NCI-H345 (cell line): ENCODE measurements around the gene CDK18.
"Not testable (repeated sequence)": the region's sequence is repeated elsewhere in the genome, so short reads cannot be mapped to it uniquely, and the experiment has no call there.

ENCODE experiments used
- DNase-seq: peaks from one replicate; lab custom pipeline; 2025; lab: John Stamatoyannopoulos, UW

CDK18 gene

DNA sequence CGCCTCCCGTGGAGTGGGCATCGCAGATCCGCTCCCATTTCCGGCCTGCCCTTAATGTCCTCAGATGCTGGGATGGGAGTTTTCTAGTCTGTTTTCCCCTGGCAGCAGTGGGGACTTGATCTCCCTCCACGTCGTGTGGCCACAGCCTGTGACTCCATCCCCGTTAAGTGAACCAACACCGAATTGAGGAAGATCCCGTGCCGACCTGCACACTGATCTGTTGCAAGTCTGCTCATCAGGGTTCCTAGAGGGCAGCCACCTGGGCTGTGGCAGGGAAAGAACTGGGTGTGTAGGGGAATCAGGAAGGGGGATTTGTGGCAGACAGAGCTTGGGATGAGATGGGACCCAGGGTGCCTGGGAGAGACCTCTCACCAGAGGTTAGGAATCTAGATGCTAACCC is 23.3 kb upstream of the CDK18 start:
- DNase-seq = no peak

DNA sequence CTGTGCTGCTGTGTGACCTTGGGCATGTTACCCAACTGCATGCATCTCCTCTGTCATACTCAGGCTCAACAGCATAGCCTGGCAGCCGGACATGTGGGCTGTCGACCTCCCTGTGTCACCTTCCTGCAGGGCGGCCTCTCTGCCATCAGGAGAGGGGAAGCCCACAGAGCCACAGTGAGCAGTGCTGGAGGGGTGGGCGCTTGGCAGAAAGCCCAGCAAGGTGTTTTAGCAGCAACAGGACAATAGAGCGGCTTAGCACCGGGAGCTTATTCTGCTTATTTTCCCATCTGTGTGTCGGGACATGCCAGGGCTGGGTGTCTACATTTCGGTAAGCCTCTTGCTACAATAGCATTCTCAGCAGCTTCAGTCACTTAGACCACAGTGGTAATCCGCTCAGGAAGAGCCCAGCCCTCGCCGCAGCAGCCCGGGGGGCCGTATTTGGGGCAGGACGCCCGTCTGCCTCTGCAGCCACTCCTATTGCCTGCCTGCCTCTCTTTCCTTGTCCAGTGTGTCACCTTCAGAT is 22.8 kb upstream of the CDK18 start:
- DNase-seq = peak; percentile 68

DNA sequence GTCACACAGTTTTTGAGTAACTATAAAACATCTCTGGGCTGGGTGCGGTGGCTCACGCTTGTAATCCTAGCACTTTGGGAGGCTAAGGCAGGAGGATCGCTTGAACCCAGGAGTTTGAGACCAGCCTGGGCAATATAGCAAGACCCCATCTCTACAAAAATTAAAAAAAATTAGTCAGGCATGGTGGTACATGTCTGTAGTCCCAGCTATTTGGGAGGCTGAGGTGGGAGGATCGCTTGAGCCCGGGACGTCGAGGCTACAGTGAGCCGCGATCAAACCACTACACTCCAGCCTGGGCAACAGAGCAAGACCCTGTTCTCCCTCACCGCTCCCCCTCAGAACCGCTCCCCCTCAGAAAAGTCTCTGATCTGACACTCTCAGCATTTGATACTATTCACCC is 21.9 kb upstream of the CDK18 start:
- DNase-seq = not testable (repeated sequence)

DNA sequence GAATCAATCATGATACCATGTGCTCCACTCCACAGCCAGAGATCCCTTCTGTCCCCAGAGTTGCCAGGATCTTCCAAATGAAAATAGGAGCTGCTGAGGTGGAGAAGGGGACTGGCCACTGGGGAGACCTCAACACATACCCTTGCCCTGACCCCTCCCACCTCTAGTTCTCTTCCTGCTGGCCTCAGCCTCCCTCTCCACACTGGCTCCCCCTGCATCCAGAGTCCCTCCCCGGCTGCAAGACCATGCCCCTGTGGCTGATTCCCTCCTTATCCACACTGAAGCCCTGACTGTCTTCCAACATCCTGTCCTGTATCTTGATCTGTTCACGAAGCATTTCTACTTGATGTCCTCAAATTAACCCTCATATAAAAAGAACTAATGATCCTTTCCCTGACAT is 21.1 kb upstream of the CDK18 start:
- no peak for DNase-seq

DNA sequence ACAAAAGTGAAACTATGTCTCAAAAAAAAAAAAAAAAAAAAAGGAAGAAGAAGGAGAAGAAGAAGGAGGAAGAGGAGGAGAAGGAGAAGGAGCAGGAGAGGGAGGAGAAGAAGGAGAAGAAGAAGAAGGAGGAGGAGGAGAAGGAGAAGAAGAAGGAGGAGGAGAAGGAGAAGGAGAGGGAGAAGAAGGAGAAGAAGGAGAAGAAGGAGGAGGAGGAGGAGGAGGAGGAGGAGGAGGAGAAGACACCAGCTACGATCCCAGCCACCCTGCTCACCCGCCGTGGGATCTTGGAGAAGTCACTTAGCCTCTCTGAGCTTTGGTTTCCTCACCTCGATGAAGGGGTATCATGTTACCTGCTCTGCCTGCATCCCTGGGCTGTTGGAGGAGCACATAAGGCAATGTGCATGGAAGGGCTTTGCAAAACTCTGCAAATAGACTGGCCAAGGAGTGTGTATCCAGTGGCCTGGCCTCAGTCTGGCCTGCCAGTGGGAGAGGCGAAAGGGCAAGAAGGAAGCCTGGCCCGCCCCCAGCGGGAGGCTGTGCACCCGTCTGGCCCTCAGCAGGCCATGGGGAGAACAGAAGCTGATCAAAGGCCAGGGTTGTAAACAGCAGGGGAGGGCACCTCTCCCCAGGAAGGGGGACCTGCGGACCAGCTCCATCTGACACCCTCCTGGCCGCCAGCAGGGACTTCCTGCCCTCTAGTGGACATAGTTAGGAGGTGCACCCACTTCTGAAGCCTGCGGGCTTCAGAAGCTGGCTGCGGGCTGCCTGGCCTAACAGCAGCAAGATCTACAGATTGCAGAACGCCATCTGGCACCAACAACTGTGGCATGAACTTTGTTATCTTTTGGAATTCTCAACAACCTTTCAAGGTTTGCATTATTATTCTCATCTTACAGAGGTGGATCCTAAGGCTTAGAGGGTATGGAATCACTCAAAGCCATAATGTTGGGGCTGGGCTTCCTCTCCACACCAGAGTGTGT is 19.2 kb upstream of the CDK18 start:
- DNase-seq = peak; percentile 76

DNA sequence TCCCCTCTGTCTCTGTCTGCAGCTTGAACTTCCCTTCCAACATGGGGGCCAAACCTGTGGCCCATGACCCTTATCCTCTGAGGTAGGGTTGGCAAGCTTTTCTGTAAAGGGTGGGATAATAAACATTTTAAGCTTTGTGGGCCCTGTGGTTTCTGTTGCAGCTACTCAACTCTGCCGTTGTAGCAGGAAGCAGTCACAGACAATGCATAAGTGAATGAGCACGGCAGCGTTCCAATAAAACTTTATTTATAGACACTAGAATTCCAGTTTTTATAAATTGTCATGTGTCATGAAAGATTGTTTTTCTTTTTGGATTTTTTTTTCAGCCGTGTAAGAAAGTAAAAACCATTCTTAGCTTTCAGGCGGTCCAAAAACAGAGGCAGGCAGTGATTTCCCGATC is 18.2 kb upstream of the CDK18 start:
- no peak for DNase-seq

DNA sequence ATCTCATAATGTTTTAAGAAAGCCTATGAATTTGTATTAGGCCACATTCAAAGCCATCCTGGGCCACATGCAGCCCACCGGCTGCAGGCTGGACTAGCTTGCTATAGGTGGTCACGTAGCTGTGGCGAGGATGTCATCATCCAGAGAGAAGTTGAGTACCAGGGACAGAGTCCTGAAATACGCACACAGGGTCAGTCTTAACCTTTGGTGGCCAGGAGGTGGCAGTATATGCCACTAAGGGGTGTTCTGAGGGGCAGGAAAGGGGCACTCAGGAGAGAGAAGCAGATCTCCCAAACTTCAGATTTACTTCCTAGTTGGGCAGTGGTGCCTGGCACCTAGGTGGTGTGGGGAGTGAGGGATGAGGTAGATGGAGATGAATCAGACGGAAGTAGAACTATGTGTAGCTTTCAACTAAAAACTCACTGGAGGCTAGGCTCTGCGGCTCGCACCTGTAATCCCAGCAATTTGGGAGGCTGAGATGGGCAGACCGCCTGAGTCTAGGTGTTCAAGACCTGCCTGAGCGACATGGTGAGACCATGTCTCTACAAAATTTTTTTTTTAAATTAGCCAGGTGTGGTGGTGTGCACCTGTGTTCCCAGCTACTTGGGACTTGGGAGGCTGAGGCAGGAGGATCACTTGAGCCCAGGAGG is 16.3 kb upstream of the CDK18 start:
- peak; percentile 75 for DNase-seq

DNA sequence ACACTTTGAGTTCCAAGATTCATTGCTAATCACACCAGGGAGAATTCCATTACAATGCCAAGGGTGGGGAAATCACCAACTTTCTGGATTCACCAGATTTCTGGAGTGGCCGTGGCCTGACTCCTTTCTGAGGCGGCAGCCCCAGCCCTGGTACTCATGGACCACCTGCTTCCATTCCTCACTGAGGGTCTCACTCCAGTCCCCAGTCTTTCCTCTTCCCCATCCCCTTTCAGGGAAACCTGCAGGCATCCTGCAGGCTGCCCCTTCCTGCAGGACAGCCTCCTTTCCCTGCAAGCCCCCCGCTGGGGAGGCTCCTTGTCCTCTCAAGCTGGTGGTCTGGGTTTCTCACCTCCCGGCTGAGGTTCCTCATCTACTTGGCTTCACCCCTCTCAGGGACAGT is 12.7 kb upstream of the CDK18 start:
- DNase-seq = no peak

DNA sequence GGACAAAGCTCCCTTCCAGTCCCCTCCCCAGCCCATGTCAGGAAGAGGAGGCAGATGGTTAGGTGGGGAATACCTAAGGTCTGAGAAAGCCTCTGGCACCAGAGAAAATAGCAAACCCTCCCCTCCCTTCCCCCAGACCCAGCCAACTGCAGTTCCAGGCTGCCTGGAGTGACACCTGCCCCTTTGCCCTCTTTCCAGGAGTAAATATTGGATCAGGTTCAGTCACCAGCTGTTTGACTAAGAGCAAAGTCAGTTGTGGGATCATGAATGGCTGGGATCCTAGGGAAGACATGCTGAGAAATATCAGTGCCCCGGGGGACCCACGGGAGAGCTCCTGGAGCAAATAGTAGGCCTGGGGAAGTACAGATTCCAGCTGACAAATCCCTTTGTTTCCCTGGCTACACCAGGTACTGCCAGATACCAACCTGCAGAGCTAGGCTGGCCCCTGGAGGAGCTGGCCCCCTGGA is 12.2 kb upstream of the CDK18 start:
- peak; percentile 56 for DNase-seq

DNA sequence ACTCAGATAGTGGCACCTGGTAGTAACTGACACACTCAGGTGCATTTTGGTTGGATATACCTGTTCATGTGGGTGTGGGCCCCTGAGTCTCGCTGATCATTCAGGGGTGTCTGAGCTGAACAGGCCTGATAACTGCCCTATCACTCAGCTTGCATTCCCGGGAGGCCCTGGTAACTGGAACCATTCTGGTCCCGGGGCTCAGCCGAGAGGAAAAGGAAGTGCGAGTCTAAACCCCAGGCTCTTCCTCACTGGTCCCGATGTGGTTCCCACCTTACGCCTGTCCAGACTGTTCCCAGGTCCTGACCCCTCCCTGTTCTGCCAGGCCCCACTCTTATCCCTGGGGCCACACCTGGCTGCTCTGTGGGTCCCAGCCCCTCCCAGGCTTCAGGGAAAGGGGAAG is 11.7 kb upstream of the CDK18 start:
- no peak for DNase-seq

DNA sequence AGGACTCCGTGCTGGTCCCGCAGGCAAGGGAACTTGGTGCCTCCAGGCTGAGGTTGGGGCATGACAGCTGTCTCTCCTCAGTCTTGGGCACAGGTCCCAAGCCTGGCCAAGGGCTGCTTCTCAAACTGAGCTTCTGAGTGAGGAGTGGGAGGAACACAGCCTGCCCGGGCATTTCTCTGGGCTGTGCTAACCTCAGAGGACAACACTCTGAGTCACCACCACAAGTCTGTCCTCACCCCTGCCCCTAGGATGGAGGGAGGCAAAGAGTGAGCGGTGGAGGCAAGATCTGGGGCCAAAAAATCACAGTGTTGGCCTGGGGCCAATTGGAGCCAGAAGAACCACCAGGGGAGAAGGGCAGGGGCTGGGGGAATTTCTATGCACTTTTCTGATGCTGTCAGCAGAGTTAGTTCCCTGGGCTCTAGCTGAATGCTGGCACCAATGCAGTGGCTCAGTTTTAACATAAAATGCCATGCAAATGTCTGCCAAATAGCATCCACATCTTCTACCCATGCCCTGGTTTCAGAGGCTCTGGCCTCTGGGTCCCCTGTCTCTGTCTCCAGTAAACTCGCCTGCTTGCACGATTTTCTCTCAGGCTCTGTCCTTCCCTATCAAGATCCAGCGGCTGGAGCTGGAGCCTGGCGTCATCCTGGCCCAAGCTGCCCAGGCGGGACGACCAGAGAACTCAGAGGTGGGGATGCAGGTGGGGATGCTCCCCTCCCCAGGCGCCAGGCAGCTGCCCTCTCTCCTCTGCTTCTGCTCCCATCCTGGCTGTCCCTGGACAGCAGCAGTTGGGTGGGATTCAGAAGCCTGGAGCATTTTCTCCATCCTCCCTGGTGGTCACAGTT is 11.0 kb upstream of the CDK18 start:
- peak; percentile 27 for DNase-seq

DNA sequence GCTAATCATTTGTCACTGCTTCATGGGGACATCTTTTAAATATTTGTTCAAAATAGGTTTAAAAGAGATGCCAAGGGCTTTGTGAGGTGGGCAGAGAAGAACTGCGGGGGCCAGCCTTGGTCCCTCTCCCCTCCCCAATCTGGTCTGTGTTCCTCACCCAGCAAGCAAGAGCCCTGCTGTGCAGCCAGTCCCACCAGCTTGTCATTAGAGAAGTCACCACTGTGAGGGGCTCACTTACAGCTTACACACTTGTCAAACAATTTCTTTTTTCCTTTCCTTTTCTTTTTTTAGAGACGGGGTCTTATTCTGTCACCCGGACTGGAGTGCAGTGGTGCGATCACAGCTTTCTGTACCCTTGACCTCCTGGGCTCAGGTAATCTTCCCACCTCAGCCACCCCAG is 10.4 kb upstream of the CDK18 start:
- no peak for DNase-seq

DNA sequence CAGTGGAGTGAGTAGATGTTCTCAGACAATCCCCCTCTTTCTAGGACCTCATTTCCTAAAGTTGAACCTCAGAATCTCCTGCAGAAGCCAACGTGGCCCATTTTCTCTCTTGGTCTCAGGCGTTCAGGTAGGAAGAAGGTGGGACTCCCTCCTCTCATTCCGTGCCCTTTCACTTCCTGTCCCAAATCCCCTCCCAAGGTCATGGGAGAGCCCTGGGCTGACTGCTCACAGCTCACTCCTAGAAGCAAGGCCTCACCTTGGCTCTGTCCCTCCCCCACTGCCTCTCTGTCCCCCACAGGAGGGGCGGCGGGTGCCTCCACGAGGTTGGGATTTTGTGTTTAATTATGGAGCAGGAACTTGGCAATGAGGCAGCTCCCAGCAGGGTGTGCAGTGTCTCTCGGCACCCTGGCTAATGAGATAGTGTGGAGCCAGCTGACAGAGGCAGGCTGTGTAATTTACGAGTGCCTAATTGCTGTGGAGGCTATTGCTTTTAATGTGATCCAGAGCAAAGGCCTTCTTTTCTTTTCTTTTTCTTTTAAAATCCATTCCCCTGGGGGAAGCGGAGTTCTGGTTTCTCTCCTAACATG is 9.1 kb upstream of the CDK18 start:
- DNase-seq = peak; percentile 90

DNA sequence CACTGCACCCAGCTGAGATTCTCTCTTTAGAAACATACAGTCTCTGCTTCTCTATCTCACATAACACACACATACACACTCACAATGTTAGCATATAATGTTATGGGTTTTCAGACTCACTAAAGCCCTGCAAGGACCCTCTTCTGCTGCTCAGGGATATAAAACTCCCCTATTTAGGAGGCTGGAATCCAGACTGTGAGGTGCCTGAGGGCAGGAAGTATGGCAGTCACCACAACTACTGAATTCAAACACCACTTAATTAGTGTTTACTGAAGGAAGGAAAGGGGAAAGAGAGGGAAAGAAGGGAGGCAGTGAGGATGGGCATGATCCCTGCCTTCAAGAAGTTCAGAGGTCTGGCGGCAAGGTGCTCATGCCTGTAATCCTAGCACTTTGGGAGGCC is 7.8 kb upstream of the CDK18 start:
- DNase-seq = no peak

DNA sequence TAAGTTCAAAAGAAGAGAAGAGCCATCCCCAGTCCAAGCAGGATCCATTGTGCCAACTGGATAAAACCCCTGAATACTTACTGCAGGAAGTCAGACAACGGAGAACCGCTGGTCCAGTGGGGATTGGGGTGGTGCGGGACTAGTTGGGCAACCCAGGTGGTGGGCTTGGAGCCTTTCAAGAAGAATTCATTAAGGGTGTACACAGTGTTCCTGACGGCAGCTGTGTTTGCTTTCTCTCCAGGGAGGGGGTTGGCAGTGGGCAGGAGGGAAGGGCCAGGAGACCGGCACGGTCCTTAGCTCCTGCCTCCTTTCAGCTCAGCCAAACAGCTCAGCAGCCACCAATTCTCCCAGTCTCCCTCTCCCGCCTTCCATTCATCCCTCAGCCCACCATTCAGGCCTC is 7.1 kb upstream of the CDK18 start:
- peak; percentile 93 for DNase-seq

DNA sequence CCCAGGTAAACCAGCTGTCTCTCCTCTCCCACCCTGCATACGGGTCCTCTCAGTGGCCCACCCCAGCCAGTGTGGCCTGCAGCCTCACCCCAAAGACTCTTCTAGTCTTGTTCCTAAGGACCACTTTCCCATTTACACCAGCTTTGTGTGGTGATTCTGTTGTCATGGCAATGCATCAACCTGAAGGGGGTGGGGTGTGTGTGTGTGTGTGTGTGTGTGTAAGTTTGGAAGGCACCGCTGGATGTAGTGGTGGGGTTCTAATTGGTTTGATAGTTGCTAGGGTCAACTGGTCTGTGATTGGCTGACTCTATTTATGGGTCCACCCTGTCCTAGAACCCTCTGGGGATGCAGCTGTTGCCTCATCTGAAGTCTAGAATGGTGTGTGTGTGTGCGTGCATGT is 4.7 kb upstream of the CDK18 start:
- DNase-seq = no peak

DNA sequence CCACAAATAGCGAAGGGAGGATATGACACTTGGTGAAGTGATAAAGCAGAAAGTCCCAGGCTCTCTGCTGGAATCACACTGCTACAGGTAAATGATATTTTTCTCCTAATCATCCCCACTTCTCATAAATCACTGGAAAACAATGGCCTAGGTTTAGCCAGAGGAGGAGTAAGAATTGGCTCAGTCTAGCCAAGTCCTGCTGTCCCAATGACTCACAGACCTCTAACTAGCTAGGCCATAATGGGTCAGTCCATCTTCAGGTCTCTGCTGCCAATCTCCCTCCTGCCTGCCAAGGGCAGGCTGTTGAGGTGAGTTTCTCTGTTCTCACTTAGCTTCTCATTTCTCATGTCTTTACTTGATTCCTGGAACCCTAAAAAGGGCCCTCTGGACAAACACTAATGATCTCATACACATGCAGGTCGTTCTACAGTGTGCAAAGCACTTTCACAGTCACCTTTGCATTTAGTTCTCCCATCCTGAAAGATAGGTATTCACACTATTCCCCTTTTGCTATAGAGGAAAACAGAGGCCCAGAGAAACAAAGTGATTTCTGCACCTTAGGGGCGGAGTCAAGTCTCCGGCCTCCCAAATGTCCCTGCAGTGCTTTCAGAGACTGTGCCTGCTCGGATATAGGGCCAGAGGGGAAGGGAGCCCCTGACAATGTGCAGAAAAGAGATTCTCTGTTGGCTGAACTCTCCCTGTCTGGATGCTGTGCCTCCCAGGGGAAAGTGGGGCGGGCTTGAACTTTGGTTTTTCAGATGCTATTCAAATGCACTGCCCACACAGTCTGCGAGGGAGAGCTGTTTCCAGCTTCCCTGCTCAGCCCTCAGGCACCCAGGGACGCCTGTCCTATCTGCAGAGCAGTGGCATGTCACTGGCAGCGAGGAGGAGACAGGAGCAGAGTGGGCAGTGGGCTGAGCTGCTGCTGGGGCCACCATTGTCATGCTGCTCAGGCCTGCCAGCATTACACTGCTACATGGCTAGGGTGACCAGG is 3.9 kb upstream of the CDK18 start:
- DNase-seq = no peak

DNA sequence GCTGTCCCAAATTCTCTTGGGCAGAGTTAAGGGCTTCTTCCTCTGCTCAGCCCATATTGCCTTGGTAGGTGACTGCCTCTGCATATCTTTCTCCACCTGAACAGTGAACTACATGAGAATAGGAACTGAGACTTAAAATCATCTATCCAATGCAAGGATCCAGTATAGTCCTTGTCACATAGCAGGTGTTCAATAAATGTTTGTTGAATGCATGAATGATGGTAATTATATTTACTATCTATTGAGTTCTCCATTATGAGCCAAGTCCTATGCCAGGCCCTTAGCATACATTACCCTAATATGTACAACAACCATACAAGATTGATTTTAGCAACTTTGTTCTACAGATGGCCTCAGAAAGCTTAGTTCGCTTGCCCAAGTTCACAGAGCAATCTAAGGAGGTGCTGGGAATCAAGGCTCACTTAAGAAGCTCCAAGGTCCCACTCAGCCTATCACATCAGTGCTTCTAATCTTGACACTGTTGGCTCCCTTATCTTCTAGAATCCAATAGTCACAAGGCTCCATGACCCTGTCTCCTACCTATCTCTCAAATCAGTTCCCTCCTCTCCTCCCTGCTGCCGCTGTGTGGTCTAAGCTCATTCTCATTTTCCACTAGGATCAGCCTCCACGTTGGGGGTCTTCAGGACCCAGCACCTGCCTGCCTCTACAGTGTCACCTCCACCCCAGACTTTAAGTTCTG is 2.2 kb upstream of the CDK18 start:
- DNase-seq = no peak

DNA sequence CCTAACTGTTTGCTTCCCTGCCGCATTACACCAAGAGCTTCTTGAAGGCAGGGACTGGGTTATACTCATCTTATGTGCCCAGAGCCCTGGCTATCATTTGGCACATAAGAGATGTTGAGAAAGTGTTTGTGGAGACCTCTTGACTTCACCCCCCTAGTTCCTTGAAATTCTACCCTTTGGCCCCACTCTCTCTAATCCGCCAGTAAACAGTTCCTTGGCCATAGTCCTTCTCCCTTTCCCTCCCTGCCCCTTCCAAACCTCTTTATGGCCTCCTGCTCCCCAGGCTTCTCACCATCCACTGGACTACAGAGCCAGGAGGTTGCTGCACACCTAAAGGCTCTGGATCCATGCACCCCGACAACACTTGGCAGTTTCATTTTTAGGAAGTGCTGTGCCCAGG is 1.5 kb upstream of the CDK18 start:
- DNase-seq = no peak
